ENCODE measurements around the gene CCDC47. TPM values are rescaled to one million over a fixed set of nuclear protein-coding genes. Genes with fewer than 3 reads are reported as not detected.
"Not testable (repeated sequence)": the region's sequence is repeated elsewhere in the genome, so short reads cannot be mapped to it uniquely, and the experiment has no call there.

The CCDC47 gene
- total RNA-seq, 1 experiment from 2014 or later: 64.0 TPM

- no peaks in the 10 kb centered on the region for H4K20me1 ChIP-seq (ENCODE audit: insufficient read depth)
- peak overlapping the region; percentile 96 for H2AFZ ChIP-seq
- no peaks in the 10 kb centered on the region for H3K27me3 ChIP-seq (ENCODE audit: insufficient read depth, low read depth)
- peak overlapping the region; percentile 92 for H3K4me2 ChIP-seq
- CTCF ChIA-PET: no interaction called here
- H3K4me3 ChIP-seq: peak overlapping the region; percentile 91
- H3K9me2 ChIP-seq (ENCODE audit: insufficient read depth): no peaks in the 10 kb centered on the region
- peaks cover 15% of the 10 kb centered on the region for H3K4me1 ChIP-seq (replicated peaks; ENCODE audit: insufficient read depth)
- H3K36me3 ChIP-seq (ENCODE audit: low read depth): peaks cover 2% of the 10 kb centered on the region; the same call in 1 of the 2 replicates
- no peaks in the 10 kb centered on the region for H3K9me3 ChIP-seq (ENCODE audit: insufficient read depth, low read depth)
- POLR2A ChIA-PET (ENCODE audit: unreplicated experiment): interaction anchor here (0.6 to 0.7 kb wide), 2 partner anchors 294 to 431 kb away, joined by 4 to 6 read pairs; partner anchors contain the start of gene CYB561
- no TSS peak for BruUV-seq (replicated peaks)
- DNase-seq: no peak
- TF ChIP-seq CTCF (conservative IDR thresholded peaks at IDR 0.05): no peak
- no peak for TF ChIP-seq EZH2 (IDR thresholded peaks at IDR 0.05; ENCODE audit: low read depth)
- intact Hi-C loops (cut with micrococcal nuclease; ENCODE audit: unreplicated experiment): loop anchor here (2.0 kb wide), 2 partner anchors 32 to 118 kb away; partner anchors contain the start of genes CCDC47 and MAP3K3
- H3K79me2 ChIP-seq (ENCODE audit: low read depth): peaks cover 12% of the 10 kb centered on the region; the same call in 1 of the 2 replicates
- H3F3A ChIP-seq (ENCODE audit: insufficient read depth, low read depth): peaks cover 45% of the 10 kb centered on the region
- peak overlapping the region; percentile 64 for H3K27ac ChIP-seq
These were observed 32.8 kb downstream of the CCDC47 start for GRCh38 chr17:63740464-63741142.

GRCh38 chr17:63735691-63736090, 37.7 kb downstream of the CCDC47 start:
- ChIA-PET POLR2A (ENCODE audit: unreplicated experiment) (no interaction called here), CTCF (no interaction called here)
- DNase-seq: no peak
- Histone ChIP-seq H2AFZ (no peak overlapping the region), H3K4me2 (no peak overlapping the region), H4K20me1 (ENCODE audit: insufficient read depth) (no peaks in the 10 kb centered on the region), H3K79me2 (ENCODE audit: low read depth) (peaks cover 11% of the 10 kb centered on the region; the same call in 1 of the 2 replicates), H3K9me2 (ENCODE audit: insufficient read depth) (no peaks in the 10 kb centered on the region), H3K4me1 (replicated peaks; ENCODE audit: insufficient read depth) (peaks cover 7% of the 10 kb centered on the region), H3K27me3 (ENCODE audit: insufficient read depth, low read depth) (no peaks in the 10 kb centered on the region), H3K36me3 (ENCODE audit: low read depth) (no peaks in the 10 kb centered on the region), H3K4me3 (no peak overlapping the region), H3K9me3 (ENCODE audit: insufficient read depth, low read depth) (no peaks in the 10 kb centered on the region), H3F3A (ENCODE audit: insufficient read depth, low read depth) (peaks cover 4% of the 10 kb centered on the region; the same call in 1 of the 2 replicates), H3K27ac (no peak overlapping the region)
- no TSS peak for BruUV-seq (replicated peaks)
- TF ChIP-seq EZH2 (IDR thresholded peaks at IDR 0.05; ENCODE audit: low read depth) (no peak), CTCF (conservative IDR thresholded peaks at IDR 0.05) (no peak)
- intact Hi-C loops (cut with micrococcal nuclease; ENCODE audit: unreplicated experiment): no loop called here

- Histone ChIP-seq H3K36me3 (ENCODE audit: low read depth) (0 out of 2 replicates have a peak, but pooled peaks cover 6% of the 10 kb centered on the region), H3F3A (ENCODE audit: insufficient read depth, low read depth) (no peaks in the 10 kb centered on the region), H3K4me1 (replicated peaks; ENCODE audit: insufficient read depth) (no peaks in the 10 kb centered on the region), H3K4me2 (no peak overlapping the region), H3K9me2 (ENCODE audit: insufficient read depth) (no peaks in the 10 kb centered on the region), H3K4me3 (no peak overlapping the region), H4K20me1 (ENCODE audit: insufficient read depth) (no peaks in the 10 kb centered on the region), H3K27ac (no peak overlapping the region), H3K79me2 (ENCODE audit: low read depth) (no peaks in the 10 kb centered on the region), H2AFZ (no peak overlapping the region), H3K27me3 (ENCODE audit: insufficient read depth, low read depth) (no peaks in the 10 kb centered on the region), H3K9me3 (ENCODE audit: insufficient read depth, low read depth) (no peaks in the 10 kb centered on the region)
- no TSS peak for BruUV-seq (replicated peaks)
- intact Hi-C loops (cut with micrococcal nuclease; ENCODE audit: unreplicated experiment): no loop called here
- CTCF ChIA-PET: no interaction called here
- POLR2A ChIA-PET (ENCODE audit: unreplicated experiment): no interaction called here
- DNase-seq: no peak
- TF ChIP-seq EZH2 (IDR thresholded peaks at IDR 0.05; ENCODE audit: low read depth) (no peak), CTCF (conservative IDR thresholded peaks at IDR 0.05) (no peak)
These were observed 51.0 kb downstream of the CCDC47 start for GRCh38 chr17:63722403-63722802.

- H3K9me2 ChIP-seq (ENCODE audit: insufficient read depth); H3K9me3 ChIP-seq (ENCODE audit: insufficient read depth, low read depth); H3K36me3 ChIP-seq (ENCODE audit: low read depth); H3K27ac ChIP-seq; H3K27me3 ChIP-seq (ENCODE audit: insufficient read depth, low read depth); H3F3A ChIP-seq (ENCODE audit: insufficient read depth, low read depth); H3K4me3 ChIP-seq; H4K20me1 ChIP-seq (ENCODE audit: insufficient read depth); intact Hi-C loops (cut with micrococcal nuclease; ENCODE audit: unreplicated experiment); DNase-seq; H3K4me1 ChIP-seq (replicated peaks; ENCODE audit: insufficient read depth); H2AFZ ChIP-seq; BruUV-seq (replicated peaks); H3K79me2 ChIP-seq (ENCODE audit: low read depth); H3K4me2 ChIP-seq: not testable (repeated sequence)
- CTCF ChIA-PET: interaction anchor here (0.6 kb wide), 1 partner anchor 105 kb away, joined by 5 read pairs; no protein-coding TSS in a partner anchor
- POLR2A ChIA-PET (ENCODE audit: unreplicated experiment): interaction anchor here (0.7 kb wide), 1 partner anchor 14 kb away, joined by 3 read pairs; no protein-coding TSS in a partner anchor
These were observed 53.2 kb downstream of the CCDC47 start for GRCh38 chr17:63720194-63720593.
